Measurements from ENCODE around the gene CHTOP.
"Not testable (repeated sequence)": the region's sequence is repeated elsewhere in the genome, so short reads cannot be mapped to it uniquely, and the experiment has no call there.

The CHTOP gene

GRCh38 chr1:153667439-153667838 lies 33.6 kb downstream of the CHTOP start:
- no peak for DNase-seq

- DNase-seq = not testable (repeated sequence)
Measured at GRCh38 chr1:153668672-153669071, 34.8 kb downstream of the CHTOP start.

GRCh38 chr1:153669606-153670005 lies 35.7 kb downstream of the CHTOP start:
- no peak for DNase-seq

GRCh38 chr1:153670257-153670858 lies 36.5 kb downstream of the CHTOP start:
- peak; percentile 43 for DNase-seq

- peak; percentile 96 for DNase-seq
Measured at GRCh38 chr1:153670859-153671627, 37.2 kb downstream of the CHTOP start, which contains the start of gene ILF2. TSS of gene ILF2 (minus strand) at chr1:153670993. CDS start at chr1:153670922, 71 bp downstream.

- DNase-seq = peak; percentile 51
Measured at GRCh38 chr1:153671628-153672353, 37.9 kb downstream of the CHTOP start.

- no peak for DNase-seq
Measured at GRCh38 chr1:153673511-153673910, 39.6 kb downstream of the CHTOP start.

GRCh38 chr1:153677718-153678518 lies 44.1 kb downstream of the CHTOP start:
- peak; percentile 48 for DNase-seq

- DNase-seq = peak; percentile 34
Measured at GRCh38 chr1:153678519-153679336, 44.9 kb downstream of the CHTOP start, which contains the start of gene NPR1. TSS of gene NPR1 (plus strand) at chr1:153678688. CDS start at chr1:153679109, 421 bp downstream.

- peak; percentile 34 for DNase-seq
Measured at GRCh38 chr1:153679337-153680119, 45.7 kb downstream of the CHTOP start.

- no peak for DNase-seq
Measured at GRCh38 chr1:153680120-153680403, 46.2 kb downstream of the CHTOP start.

- DNase-seq = no peak
Measured at GRCh38 chr1:153682730-153683129, 48.9 kb downstream of the CHTOP start.

- no peak for DNase-seq
Measured at GRCh38 chr1:153683854-153684253, 50.0 kb downstream of the CHTOP start.

GRCh38 chr1:153684892-153685291 lies 51.0 kb downstream of the CHTOP start:
- no peak for DNase-seq

- no peak for DNase-seq
Measured at GRCh38 chr1:153685544-153686340, 51.9 kb downstream of the CHTOP start.

- no peak for DNase-seq
Measured at GRCh38 chr1:153687346-153688125, 53.7 kb downstream of the CHTOP start.

GRCh38 chr1:153688276-153688675 lies 54.4 kb downstream of the CHTOP start:
- DNase-seq = no peak

GRCh38 chr1:153688736-153689328 lies 55.0 kb downstream of the CHTOP start:
- no peak for DNase-seq

- no peak for DNase-seq
Measured at GRCh38 chr1:153693466-153693865, 59.6 kb downstream of the CHTOP start.
